Esophagus (tissue), 2 donors: Measurements from ENCODE around the gene BORCS6. TPM values are rescaled to one million over a fixed set of nuclear protein-coding genes. Genes with fewer than 3 reads are reported as not detected.
A peak's percentile ranks its signal among the peaks of the same experiment; 100 is the strongest.

Experiments
- H3K27ac ChIP-seq, 2 donors: one replicate each; pipeline ENCODE4 v1.5.1; 2013; ENCODE audit warnings: low read depth in 2 of 2, mild to moderate bottlenecking in 2 of 2, inconsistent platforms in 1 of 2, low read length in 1 of 2, moderate library complexity in 1 of 2
- H3K27me3 ChIP-seq, 2 donors: one replicate each; pipeline ENCODE4 v1.6.1; 2013; ENCODE audit warnings: low read length in 2 of 2, control low read depth in 1 of 2, mild to moderate bottlenecking in 1 of 2; ENCODE audit not compliant: insufficient read depth in 2 of 2, control insufficient read depth in 1 of 2
- H3K36me3 ChIP-seq, 2 donors: one replicate each; pipeline ENCODE4 v1.6.1; 2013; ENCODE audit warnings: low read length in 1 of 2; ENCODE audit not compliant: control insufficient read depth in 2 of 2, insufficient read depth in 2 of 2
- H3K4me1 ChIP-seq, 2 donors: one replicate each; pipeline ENCODE4 v1.6.1; 2013; ENCODE audit warnings: low read length in 1 of 2; ENCODE audit not compliant: control insufficient read depth in 2 of 2, insufficient read depth in 2 of 2
- H3K4me3 ChIP-seq, 2 donors: one replicate each; pipeline ENCODE4 v1.5.1; 2013; ENCODE audit warnings: low read length in 2 of 2, mild to moderate bottlenecking in 2 of 2, low read depth in 1 of 2, moderate library complexity in 1 of 2
- H3K9me3 ChIP-seq, 2 donors: one replicate each; pipeline ENCODE4 v1.6.1; 2013; ENCODE audit warnings: mild to moderate bottlenecking in 2 of 2, low read depth in 1 of 2, low read length in 1 of 2, moderate library complexity in 1 of 2; ENCODE audit not compliant: control insufficient read depth in 2 of 2, insufficient read depth in 1 of 2
- WGBS, 2 donors: extraction: QIAGEN DNeasy Blood & Tissue Kit; methylation state at CpG; one replicate each; pipeline ENCODE4 v1.1.7; 2013; 5-methylcytosine and 5-hydroxymethylcytosine counted together
- polyA plus RNA-seq, 2 donors: library from polyadenylated mRNA; stranded (reverse); fragments of 200-250 nt; gene quantifications; one replicate each; pipeline ENCODE4 v1.2.3, GENCODE V29; 2013
- donor health status: healthy with polysubstance abuse.
- donor health status: Bipolar disorder and iron deficiency.

The BORCS6 gene
- polyA plus RNA-seq, 2 donors = 3.3 to 8.2 TPM

DNA sequence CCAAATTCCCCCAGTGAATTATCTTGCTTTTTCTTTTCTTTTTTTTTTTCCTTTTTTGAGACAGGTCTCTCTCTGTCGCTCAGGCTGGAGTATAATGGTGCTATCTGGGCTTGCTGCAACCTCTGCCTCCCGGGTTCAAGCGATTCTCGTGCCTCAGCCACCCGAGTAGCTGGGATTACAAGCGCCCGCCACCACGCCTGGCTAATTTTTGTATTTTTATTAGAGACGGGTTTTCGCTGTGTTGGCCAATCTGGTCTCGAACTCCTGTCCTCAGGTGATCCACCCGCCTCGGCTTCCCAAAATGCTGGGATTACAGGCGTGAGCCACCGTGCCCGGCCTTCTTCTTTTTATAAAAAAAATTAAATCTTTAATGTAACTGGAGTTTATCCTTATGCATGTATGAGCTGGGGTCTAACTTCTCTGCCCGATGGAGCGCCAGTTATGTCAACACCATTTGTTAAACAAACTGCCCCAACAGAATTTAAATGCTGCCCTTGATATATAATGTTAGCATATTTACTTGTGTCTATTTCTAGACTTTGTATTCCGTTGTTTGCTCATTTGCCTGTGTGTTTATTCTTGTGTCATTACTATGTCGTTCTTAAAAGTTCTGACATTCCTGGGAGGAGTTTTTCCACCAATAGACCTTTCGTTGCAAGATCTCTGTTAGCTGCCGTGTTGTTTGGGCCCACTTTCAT, 20.9 kb upstream of the BORCS6 start:
- peaks cover 3% of the 10 kb centered on the region in 2 donors for H3K4me1 ChIP-seq
- H3K27ac ChIP-seq = peak overlapping the region; percentile 70 to 75
- H3K36me3 ChIP-seq = no peaks in the 10 kb centered on the region
- no peaks in the 10 kb centered on the region for H3K9me3 ChIP-seq
- peak overlapping the region; percentile 60 to 78 for H3K4me3 ChIP-seq
- 15 to 16% methylated on average over 22 of the region's 22 CpGs for WGBS, 2 donors
- H3K27me3 ChIP-seq = no peaks in the 10 kb centered on the region

DNA sequence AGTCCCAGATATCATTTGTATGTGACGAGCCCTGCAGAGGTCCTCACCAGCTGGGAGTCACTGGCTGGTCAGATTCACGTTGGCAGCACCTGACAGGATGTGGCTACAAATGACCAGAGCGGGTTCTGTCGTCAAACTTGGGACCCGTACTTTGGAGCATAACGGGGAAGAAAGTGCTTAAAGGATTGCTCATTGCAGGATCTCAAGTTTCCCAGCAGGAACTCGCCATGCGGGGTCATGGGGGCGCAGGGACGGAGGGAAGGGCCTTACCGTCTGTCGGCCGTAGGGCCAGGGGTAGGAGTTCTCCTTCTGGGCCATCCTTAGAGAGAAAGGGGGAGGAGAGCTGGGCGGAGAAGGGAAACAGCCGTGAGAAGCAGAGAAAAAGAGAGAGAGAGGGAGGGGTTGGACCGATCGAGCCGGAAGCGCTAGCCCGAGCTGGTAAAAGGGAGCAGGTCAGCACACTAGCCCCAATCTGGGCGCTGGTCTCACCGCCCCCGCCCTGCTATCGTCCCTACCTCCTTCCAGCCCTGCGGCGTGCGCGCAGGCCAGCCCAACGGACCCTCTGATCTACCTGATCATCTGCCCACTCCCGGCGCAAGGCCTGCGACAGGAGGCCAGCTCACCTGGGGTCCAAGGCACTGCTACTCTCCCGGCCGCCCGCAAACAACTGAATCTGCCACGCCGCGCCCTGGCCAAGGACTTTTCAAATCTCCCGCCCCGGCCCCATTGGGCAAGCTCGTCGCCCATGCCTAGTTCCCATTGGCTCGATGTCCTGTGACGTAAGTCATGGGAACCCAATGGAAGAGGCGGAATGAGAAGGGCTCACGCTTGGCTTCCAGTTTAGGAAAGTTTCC, 20.2 kb upstream of the BORCS6 start, which contains the start of gene AURKB:
TSS of gene AURKB (minus strand) at position 669 of the 854 bp plus-strand sequence. CDS start at position 318, 351 bp downstream.
- Histone ChIP-seq H3K9me3 (no peaks in the 10 kb centered on the region), H3K36me3 (no peaks in the 10 kb centered on the region), H3K27ac (peak within 1 kb of the TSS; percentile 70 to 75), H3K27me3 (no peaks in the 10 kb centered on the region), H3K4me1 (peaks cover 3% of the 10 kb centered on the region in 2 donors), H3K4me3 (peak within 1 kb of the TSS; percentile 60 to 78)
- WGBS, 2 donors = 2 to 3% methylated on average over 43 to 46 of the region's 46 CpGs

DNA sequence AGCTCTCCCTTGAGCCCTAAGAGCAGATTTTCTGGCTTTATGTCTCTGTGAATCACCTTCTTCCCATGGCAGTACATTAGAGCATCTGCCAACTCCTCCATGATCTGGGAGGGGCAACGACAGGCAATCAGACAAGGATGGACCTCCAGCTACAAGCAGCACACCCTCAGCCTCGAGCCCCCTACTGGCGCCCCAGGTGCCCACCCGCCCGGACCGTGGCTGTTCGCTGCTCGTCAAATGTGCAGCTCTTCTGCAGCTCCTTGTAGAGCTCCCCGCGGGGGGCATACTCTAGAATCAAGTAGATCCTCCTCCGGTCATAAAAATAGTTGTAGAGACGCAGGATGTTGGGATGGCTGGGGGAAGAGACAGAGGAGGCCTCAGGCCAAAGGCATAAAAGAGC, 16.6 kb upstream of the BORCS6 start:
- Histone ChIP-seq H3K9me3 (no peaks in the 10 kb centered on the region), H3K4me1 (peaks cover 3% of the 10 kb centered on the region in 2 donors), H3K27ac (peak overlapping the region in 1 of 2 donors; percentile 51), H3K36me3 (no peaks in the 10 kb centered on the region), H3K4me3 (no peak overlapping the region), H3K27me3 (no peaks in the 10 kb centered on the region)
- 92 to 94% methylated on average over 12 of the region's 12 CpGs for WGBS, 2 donors

- Histone ChIP-seq H3K4me1 (peaks cover 0 to 3% of the 10 kb centered on the region in 2 donors), H3K27me3 (no peaks in the 10 kb centered on the region), H3K9me3 (no peaks in the 10 kb centered on the region), H3K27ac (no peak overlapping the region), H3K36me3 (no peaks in the 10 kb centered on the region), H3K4me3 (no peak overlapping the region)
- 88 to 89% methylated on average over 19 of the region's 19 CpGs for WGBS, 2 donors
These were observed 15.0 kb upstream of the BORCS6 start for GRCh38 chr17:8204761-8205555.

- Histone ChIP-seq H3K4me3 (peak overlapping the region in 1 of 2 donors; percentile 38), H3K36me3 (no peaks in the 10 kb centered on the region), H3K27me3 (no peaks in the 10 kb centered on the region), H3K4me1 (peaks cover 5 to 16% of the 10 kb centered on the region in 2 donors), H3K27ac (peak overlapping the region; percentile 86 to 91), H3K9me3 (no peaks in the 10 kb centered on the region)
- 8 to 16% methylated on average over 12 of the region's 12 CpGs for WGBS, 2 donors
These were observed 2.3 kb upstream of the BORCS6 start for GRCh38 chr17:8192070-8192815.

- 42 to 43% methylated on average over 6 of the region's 6 CpGs for WGBS, 2 donors
These were observed 526 bp upstream of the BORCS6 start for GRCh38 chr17:8190506-8190905.

DNA sequence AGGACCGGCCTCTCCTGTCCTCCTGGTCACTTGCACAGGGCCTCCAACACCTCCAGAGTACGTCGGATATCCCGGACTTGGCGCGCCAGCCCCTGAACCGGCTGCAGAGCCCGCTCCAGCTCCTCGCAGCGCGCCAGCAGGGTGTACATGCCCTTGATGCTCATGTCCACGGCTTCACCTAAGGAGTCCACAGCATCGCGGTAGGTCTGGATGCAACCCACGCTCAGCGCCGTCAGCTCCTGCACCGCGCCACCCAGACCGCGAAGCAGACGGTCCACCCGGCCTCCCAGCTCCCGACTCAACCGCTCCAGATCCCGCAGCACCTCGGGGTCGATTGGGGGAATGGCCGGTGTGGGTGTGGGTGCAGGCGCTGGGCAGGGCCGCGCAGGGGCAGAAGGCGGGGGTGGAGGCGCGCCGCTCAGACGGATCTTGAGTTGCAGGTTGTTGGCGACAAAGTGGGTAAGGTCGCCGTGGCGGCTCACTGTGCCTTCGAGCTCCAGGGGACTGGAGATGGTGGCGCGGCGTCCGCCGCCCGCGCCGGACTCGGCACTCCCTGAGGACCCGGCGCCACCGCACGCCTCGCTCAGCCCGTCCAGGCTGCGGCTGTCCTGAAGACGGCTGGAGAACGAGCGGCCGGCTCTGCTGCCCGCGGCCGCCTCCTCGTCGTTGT, 804 bp downstream of the BORCS6 start:
- H3K27me3 ChIP-seq = no peaks in the 10 kb centered on the region
- peaks cover 5 to 16% of the 10 kb centered on the region in 2 donors for H3K4me1 ChIP-seq
- H3K4me3 ChIP-seq = peak overlapping the region; percentile 70 to 92
- H3K36me3 ChIP-seq = no peaks in the 10 kb centered on the region
- no peaks in the 10 kb centered on the region for H3K9me3 ChIP-seq
- WGBS, 2 donors = 3 to 4% methylated on average over 55 to 67 of the region's 67 CpGs
- peak overlapping the region; percentile 97 to 99 for H3K27ac ChIP-seq

More at GRCh38 chr17:8190506-8190905, 526 bp upstream of the BORCS6 start:
- no peaks in the 10 kb centered on the region for H3K9me3 ChIP-seq
- no peaks in the 10 kb centered on the region for H3K36me3 ChIP-seq
- no peak overlapping the region for H3K4me3 ChIP-seq
- H3K27me3 ChIP-seq = no peaks in the 10 kb centered on the region
- H3K27ac ChIP-seq = peak overlapping the region; percentile 62 to 80
- peaks cover 5 to 16% of the 10 kb centered on the region in 2 donors for H3K4me1 ChIP-seq

DNA sequence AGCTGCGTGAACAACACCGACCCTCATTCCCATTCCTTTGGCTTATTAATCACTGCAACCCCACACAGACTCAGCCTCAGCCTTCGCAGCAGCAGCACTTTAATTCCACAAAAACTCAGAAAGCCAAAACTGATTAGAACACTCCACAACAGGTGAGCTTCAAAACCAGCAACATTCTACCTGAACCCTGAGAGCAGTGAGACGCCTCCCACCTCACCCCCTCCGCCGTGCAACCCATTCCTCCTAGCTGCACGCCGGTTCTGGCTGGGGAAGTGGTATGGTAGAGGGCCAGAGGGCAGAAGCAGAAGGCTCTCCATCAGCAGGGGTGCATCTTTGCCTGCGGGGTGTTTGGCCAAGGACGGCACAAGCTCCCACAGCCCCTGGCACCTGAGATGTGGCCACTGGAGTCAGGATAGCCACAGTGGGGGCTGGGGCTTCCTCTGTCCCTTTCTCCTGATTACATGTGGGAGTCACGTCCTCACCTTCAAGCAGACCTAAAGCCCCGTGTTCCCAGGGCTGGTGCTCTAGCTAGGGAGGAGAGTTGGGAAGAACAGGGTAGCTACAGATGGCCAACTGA, 1.6 kb downstream of the BORCS6 start:
- Histone ChIP-seq H3K27me3 (no peaks in the 10 kb centered on the region), H3K9me3 (no peaks in the 10 kb centered on the region), H3K27ac (peak overlapping the region; percentile 97 to 99), H3K4me3 (peak overlapping the region; percentile 70 to 92), H3K36me3 (no peaks in the 10 kb centered on the region), H3K4me1 (peaks cover 5 to 16% of the 10 kb centered on the region in 2 donors)
- WGBS, 2 donors = 26 to 33% methylated on average over 12 of the region's 12 CpGs
